ENCODE data around the gene TIGD1.

Gene TIGD1

GRCh38 chr2:232521959-232522622, 28.3 kb downstream of the TIGD1 start:
- peak; percentile 47 for DNase-seq

- no peak for DNase-seq
These were observed 29.3 kb downstream of the TIGD1 start for GRCh38 chr2:232521098-232521497.

- no peak for DNase-seq
These were observed 29.9 kb downstream of the TIGD1 start for GRCh38 chr2:232520489-232520888.

- no peak for DNase-seq
These were observed 30.5 kb downstream of the TIGD1 start, which contains the start of gene PRSS56 for GRCh38 chr2:232519581-232520438. PRSS56 (plus strand) TSS chr2:232520388; CDS start chr2:232520599, 211 bp downstream.

GRCh38 chr2:232518844-232519243, 31.5 kb downstream of the TIGD1 start:
- DNase-seq: no peak

- no peak for DNase-seq
These were observed 33.8 kb downstream of the TIGD1 start for GRCh38 chr2:232516551-232516950.

- no peak for DNase-seq
These were observed 34.7 kb downstream of the TIGD1 start for GRCh38 chr2:232515639-232516038.

- no peak for DNase-seq
These were observed 37.0 kb downstream of the TIGD1 start for GRCh38 chr2:232513353-232513752.

- DNase-seq: no peak
These were observed 37.8 kb downstream of the TIGD1 start for GRCh38 chr2:232512602-232513001.

- DNase-seq: no peak
These were observed 38.9 kb downstream of the TIGD1 start for GRCh38 chr2:232511336-232511890.

- DNase-seq: no peak
These were observed 42.1 kb downstream of the TIGD1 start for GRCh38 chr2:232508251-232508650.

- no peak for DNase-seq
These were observed 43.6 kb downstream of the TIGD1 start for GRCh38 chr2:232506709-232507108.

- DNase-seq: no peak
These were observed 44.5 kb downstream of the TIGD1 start for GRCh38 chr2:232505856-232506255.

GRCh38 chr2:232504438-232504837, 45.9 kb downstream of the TIGD1 start:
- no peak for DNase-seq

- no peak for DNase-seq
These were observed 46.5 kb downstream of the TIGD1 start for GRCh38 chr2:232503809-232504323.

- DNase-seq: peak; percentile 13
These were observed 47.2 kb downstream of the TIGD1 start for GRCh38 chr2:232502911-232503808.

GRCh38 chr2:232502511-232502910, 47.8 kb downstream of the TIGD1 start:
- no peak for DNase-seq

- no peak for DNase-seq
These were observed 48.5 kb downstream of the TIGD1 start for GRCh38 chr2:232501794-232502390.

GRCh38 chr2:232501331-232501771, 49.0 kb downstream of the TIGD1 start:
- no peak for DNase-seq

- no peak for DNase-seq
These were observed 51.9 kb downstream of the TIGD1 start for GRCh38 chr2:232498452-232498851.

Data from activated effector memory CD4-positive, alpha-beta T cell treated with Interleukin-2 at 50 U/mL for 16 hours (primary cell).